D721Med (cell line): ENCODE measurements around the gene DIP2A.

Source experiments
- DNase-seq: peaks from one replicate; pipeline ENCODE4 v3.0.0; 2011; ENCODE audit warnings: low spot score; ENCODE audit not compliant: insufficient read length
- FAIRE-seq: peaks from 2 replicates; lab custom pipeline; 2011; peaks lifted over from hg19 to GRCh38; lab: Jason Lieb, UNC
- TF ChIP-seq, protein P1 (sequence below): IDR thresholded peaks from 2 replicates; pipeline ENCODE4 v1.5.1; 2012; ENCODE audit warnings: mild to moderate bottlenecking, control low read depth; ENCODE audit not compliant: insufficient read depth; ENCODE audit errors: missing control alignments

Gene DIP2A

DNA sequence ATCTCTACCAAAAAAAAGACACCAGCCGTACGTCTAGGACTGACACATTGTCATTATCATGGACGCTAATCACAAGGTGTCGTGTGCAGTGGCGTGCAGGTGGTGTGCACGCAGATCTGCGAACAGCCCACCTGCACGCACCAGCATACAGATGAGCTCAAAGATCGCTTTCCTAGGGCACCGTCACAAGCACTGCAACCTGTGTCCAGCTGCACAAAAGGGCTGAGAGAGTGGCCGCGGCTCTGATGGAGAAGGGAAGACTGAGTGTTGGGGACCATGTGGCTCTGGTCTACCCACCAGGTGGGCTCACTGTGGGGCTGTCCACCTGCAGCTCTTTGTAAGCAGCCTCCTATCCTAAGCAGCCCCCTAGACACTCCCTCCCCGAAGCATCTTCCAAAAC is 95.3 kb downstream of the DIP2A start:
- no peak for DNase-seq
- no peak for FAIRE-seq
- TF ChIP-seq, protein P1, sequence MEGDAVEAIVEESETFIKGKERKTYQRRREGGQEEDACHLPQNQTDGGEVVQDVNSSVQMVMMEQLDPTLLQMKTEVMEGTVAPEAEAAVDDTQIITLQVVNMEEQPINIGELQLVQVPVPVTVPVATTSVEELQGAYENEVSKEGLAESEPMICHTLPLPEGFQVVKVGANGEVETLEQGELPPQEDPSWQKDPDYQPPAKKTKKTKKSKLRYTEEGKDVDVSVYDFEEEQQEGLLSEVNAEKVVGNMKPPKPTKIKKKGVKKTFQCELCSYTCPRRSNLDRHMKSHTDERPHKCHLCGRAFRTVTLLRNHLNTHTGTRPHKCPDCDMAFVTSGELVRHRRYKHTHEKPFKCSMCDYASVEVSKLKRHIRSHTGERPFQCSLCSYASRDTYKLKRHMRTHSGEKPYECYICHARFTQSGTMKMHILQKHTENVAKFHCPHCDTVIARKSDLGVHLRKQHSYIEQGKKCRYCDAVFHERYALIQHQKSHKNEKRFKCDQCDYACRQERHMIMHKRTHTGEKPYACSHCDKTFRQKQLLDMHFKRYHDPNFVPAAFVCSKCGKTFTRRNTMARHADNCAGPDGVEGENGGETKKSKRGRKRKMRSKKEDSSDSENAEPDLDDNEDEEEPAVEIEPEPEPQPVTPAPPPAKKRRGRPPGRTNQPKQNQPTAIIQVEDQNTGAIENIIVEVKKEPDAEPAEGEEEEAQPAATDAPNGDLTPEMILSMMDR = no peak

DNA sequence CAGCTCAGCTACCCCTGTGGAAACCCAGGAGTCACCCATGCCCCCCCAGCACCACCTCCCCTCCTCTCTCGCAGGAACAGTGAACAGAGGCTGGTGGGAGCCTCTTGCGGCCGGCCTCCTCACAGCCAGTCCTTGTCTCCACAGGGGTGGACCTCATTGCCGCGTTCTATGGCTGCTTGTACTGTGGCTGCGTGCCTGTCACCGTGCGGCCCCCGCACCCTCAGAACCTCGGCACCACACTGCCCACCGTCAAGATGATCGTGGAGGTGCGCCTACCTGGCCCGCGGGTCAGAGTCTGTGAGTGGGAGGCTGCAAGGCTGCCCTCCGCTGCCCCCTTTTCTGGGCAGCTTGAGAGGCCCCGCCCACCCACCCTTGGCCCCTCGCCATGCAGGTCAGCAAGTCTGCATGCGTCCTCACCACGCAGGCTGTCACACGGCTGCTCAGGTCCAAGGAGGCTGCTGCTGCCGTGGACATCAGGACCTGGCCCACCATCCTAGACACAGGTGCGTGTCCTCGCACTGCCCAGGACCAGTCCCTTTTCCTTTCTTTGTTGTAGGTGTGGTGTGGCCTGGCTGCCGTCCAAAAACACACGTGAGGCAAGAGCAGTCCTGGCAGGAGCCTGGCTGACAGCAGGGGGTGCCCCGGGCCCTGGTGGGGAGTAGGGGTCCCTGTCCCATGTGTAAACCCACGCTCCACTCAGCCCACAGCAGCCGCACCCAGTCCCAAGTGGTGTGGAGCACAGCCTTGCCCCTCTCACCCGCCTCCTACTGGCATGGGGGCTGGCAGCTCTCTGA is 95.9 kb downstream of the DIP2A start:
- FAIRE-seq = no peak
- TF ChIP-seq, protein P1 = no peak
- peak; percentile 0 for DNase-seq

DNA sequence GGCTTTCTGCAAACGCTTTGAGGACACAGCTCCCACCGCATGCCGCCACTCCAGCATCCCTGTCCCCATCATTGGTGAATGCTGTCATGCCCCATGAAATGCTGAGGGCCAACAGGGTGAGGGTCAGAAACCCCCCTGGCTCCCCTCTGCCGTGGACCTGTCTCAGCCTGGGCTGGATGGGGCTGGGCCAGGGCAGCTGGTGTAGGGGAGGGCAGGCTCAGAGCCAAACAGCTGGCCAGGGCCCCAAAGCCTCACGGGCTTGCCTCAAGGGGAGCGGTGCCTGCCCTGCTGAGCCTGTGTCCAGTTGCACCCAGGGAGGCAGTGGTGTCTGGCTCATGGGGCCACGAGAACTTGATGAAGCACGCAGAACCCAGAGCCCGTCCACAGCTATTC is 96.5 kb downstream of the DIP2A start:
- FAIRE-seq (no peak), DNase-seq (no peak)
- TF ChIP-seq, protein P1 = no peak

GRCh38 chr21:46555678-46556077 is 97.0 kb downstream of the DIP2A start:
- FAIRE-seq = no peak
- peak; percentile 1 for DNase-seq
- TF ChIP-seq, protein P1 = no peak

DNA sequence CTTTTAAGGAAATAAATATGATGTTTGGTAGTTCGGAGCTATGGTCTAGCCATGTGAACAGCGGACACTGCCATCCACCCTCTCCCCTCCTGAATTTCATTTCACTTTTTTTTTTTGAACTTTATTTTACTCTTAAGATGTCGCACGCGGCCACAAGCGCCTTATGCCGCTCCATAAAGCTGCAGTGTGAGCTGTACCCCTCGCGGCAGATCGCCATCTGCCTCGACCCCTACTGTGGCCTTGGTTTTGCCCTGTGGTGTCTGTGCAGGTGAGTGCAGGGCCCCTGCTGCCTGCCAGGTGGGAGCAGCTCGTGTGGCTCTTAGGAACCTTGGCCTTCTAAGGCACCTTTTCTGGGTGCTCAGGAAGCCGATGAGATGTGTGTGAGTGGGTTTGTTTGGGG is 98.1 kb downstream of the DIP2A start:
- TF ChIP-seq, protein P1 = no peak
- FAIRE-seq (no peak), DNase-seq (peak; percentile 5)

- no peak for FAIRE-seq
- peak; percentile 15 for DNase-seq
- TF ChIP-seq, protein P1 = no peak
Observed at GRCh38 chr21:46557469-46557868, 98.8 kb downstream of the DIP2A start.

DNA sequence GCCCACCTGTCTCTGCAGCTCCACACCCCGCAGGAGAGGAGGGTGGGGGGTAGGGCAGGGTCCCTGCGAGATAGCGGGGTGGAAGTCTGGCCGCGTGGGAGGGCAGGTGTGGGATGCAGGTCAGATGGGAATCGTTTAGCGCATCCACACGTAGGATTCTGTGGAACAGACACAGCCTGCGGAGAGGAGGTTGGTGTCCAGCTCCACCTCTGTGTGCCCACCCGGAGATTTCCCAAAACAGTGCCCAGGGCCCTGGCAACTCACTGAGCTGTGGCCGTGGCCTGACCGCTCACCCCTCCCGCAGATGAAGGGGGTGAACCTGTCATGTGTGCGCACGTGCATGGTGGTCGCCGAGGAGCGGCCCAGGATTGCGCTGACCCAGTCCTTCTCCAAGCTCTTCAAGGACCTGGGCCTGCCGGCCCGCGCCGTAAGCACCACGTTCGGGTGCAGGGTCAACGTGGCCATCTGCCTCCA is 99.3 kb downstream of the DIP2A start:
- TF ChIP-seq, protein P1 = no peak
- no peak for FAIRE-seq
- peak; percentile 8 for DNase-seq
